GM21423 (cell line): ENCODE data around the gene XPR1.
"Not testable (repeated sequence)": the region's sequence is repeated elsewhere in the genome, so short reads cannot be mapped to it uniquely, and the experiment has no call there.

ENCODE experiments used
- ATAC-seq: cut with Tn5 transposase; IDR thresholded peaks from one replicate; pipeline ENCODE4 v1.9.1; 2021; ENCODE audit warnings: mild to moderate bottlenecking, moderate library complexity; ENCODE audit not compliant: unreplicated experiment

XPR1 gene

GRCh38 chr1:180643693-180644092 is 11.9 kb downstream of the XPR1 start:
- ATAC-seq: no peak

- ATAC-seq: no peak
Measured at GRCh38 chr1:180644526-180645192, 12.8 kb downstream of the XPR1 start.

- not testable (repeated sequence) for ATAC-seq
Measured at GRCh38 chr1:180645261-180645660, 13.4 kb downstream of the XPR1 start.

- ATAC-seq: no peak
Measured at GRCh38 chr1:180646093-180646492, 14.3 kb downstream of the XPR1 start.

GRCh38 chr1:180646547-180646946 is 14.7 kb downstream of the XPR1 start:
- no peak for ATAC-seq

GRCh38 chr1:180652792-180653191 is 21.0 kb downstream of the XPR1 start:
- ATAC-seq: no peak

- no peak for ATAC-seq
Measured at GRCh38 chr1:180662709-180663108, 30.9 kb downstream of the XPR1 start.

- no peak for ATAC-seq
Measured at GRCh38 chr1:180670681-180671080, 38.9 kb downstream of the XPR1 start.

GRCh38 chr1:180672105-180672504 is 40.3 kb downstream of the XPR1 start:
- no peak for ATAC-seq

GRCh38 chr1:180672505-180672904 is 40.7 kb downstream of the XPR1 start:
- no peak for ATAC-seq

- ATAC-seq: no peak
Measured at GRCh38 chr1:180674603-180675530, 43.0 kb downstream of the XPR1 start.

GRCh38 chr1:180675586-180675985 is 43.8 kb downstream of the XPR1 start:
- no peak for ATAC-seq

- no peak for ATAC-seq
Measured at GRCh38 chr1:180680558-180681144, 48.8 kb downstream of the XPR1 start.

- not testable (repeated sequence) for ATAC-seq
Measured at GRCh38 chr1:180683117-180683516, 51.3 kb downstream of the XPR1 start.

GRCh38 chr1:180691322-180691913 is 59.6 kb downstream of the XPR1 start:
- no peak for ATAC-seq

- ATAC-seq: no peak
Measured at GRCh38 chr1:180693564-180694244, 61.9 kb downstream of the XPR1 start.

GRCh38 chr1:180695282-180695681 is 63.5 kb downstream of the XPR1 start:
- ATAC-seq: no peak

GRCh38 chr1:180696361-180696760 is 64.5 kb downstream of the XPR1 start:
- no peak for ATAC-seq

- no peak for ATAC-seq
Measured at GRCh38 chr1:180698580-180698979, 66.8 kb downstream of the XPR1 start.

GRCh38 chr1:180702376-180702775 is 70.6 kb downstream of the XPR1 start:
- ATAC-seq: not testable (repeated sequence)

- ATAC-seq: not testable (repeated sequence)
Measured at GRCh38 chr1:180710746-180711145, 78.9 kb downstream of the XPR1 start.
